IMR-90 (cell line): ENCODE data around the gene DPF3. TPM values are rescaled to one million over a fixed set of nuclear protein-coding genes. Genes with fewer than 3 reads are reported as not detected.
A peak's percentile ranks its signal among the peaks of the same experiment; 100 is the strongest.

ENCODE experiments used
- ATAC-seq: fragments of 200-7000 bp; cut with Tn5 transposase; 2 replicates; pipeline ENCODE4 v1.9.1; 2020; ENCODE audit warnings: low read depth, mild to moderate bottlenecking, moderate library complexity
- BruUV-seq: library from RNA; stranded (reverse); fragments of 400-500 nt; replicated peaks from 2 replicates; lab custom pipeline; 2021; lab: Mats Ljungman, UMichigan
- CTCF ChIA-PET: fragments of 300-600 bp; formaldehyde crosslinking; extraction: SDS; loops from one replicate; lab custom pipeline; 2021; ENCODE audit warnings: antibody characterized with exemption; lab: Yijun Ruan, JAX
- POLR2A ChIA-PET: fragments of 300-600 bp; sonication (Branson Sonifier 250); formaldehyde crosslinking; loops from one replicate; lab custom pipeline; 2022; ENCODE audit warnings: antibody characterized with exemption; ENCODE audit not compliant: unreplicated experiment; lab: Charles Lee
- DNase-seq: peaks from one replicate; pipeline ENCODE4 v3.0.0; 2013
- H2AFZ ChIP-seq: replicated peaks from 2 replicates; pipeline ENCODE3; 2013; ENCODE audit warnings: low read length, mild to moderate bottlenecking; ENCODE audit not compliant: poor library complexity
- H2AK5ac ChIP-seq: 2 replicates; pipeline ENCODE4 v1.6.1; 2013; ENCODE audit warnings: low read depth, low read length, inconsistent platforms
- H2AK9ac ChIP-seq: replicated peaks from 2 replicates; pipeline ENCODE3; 2013; ENCODE audit warnings: mild to moderate bottlenecking, low read depth, low read length, moderate library complexity; ENCODE audit not compliant: poor library complexity
- H2BK120ac ChIP-seq: 2 replicates; pipeline ENCODE4 v1.6.1; 2013; ENCODE audit warnings: low read depth, low read length, inconsistent platforms
- H2BK15ac ChIP-seq: 3 replicates; pipeline ENCODE4 v1.6.1; 2013; ENCODE audit warnings: low read depth, low read length, inconsistent platforms
- H2BK20ac ChIP-seq: 2 replicates; pipeline ENCODE4 v1.6.1; 2013; ENCODE audit warnings: low read depth, mild to moderate bottlenecking, inconsistent platforms, low read length, moderate library complexity
- H2BK5ac ChIP-seq: 2 replicates; pipeline ENCODE4 v1.6.1; 2013; ENCODE audit warnings: mild to moderate bottlenecking, low read depth, low read length, inconsistent platforms; ENCODE audit not compliant: poor library complexity, severe bottlenecking
- H3K14ac ChIP-seq: replicated peaks from 2 replicates; pipeline ENCODE4 v1.6.1; 2013; ENCODE audit warnings: low read depth, low read length, inconsistent platforms
- H3K18ac ChIP-seq: 2 replicates; pipeline ENCODE4 v1.6.1; 2013; ENCODE audit warnings: low read depth, low read length, control low read depth
- H3K23ac ChIP-seq: 2 replicates; pipeline ENCODE4 v1.6.1; 2013; ENCODE audit warnings: low read depth, low read length, inconsistent platforms
- H3K27ac ChIP-seq: 2 replicates; pipeline ENCODE4 v1.5.1; 2013; ENCODE audit warnings: mild to moderate bottlenecking, control low read depth, low read length; ENCODE audit not compliant: insufficient read depth
- H3K27me3 ChIP-seq: 2 replicates; pipeline ENCODE4 v1.6.1; 2013; ENCODE audit warnings: low read length; ENCODE audit not compliant: control insufficient read depth, insufficient read depth
- H3K36me3 ChIP-seq: 2 replicates; pipeline ENCODE4 v1.6.1; 2013; ENCODE audit warnings: low read length, mixed read lengths; ENCODE audit not compliant: control insufficient read depth, insufficient read depth
- H3K4ac ChIP-seq: 2 replicates; pipeline ENCODE4 v1.6.1; 2013; ENCODE audit warnings: low read depth, low read length, inconsistent platforms
- H3K4me1 ChIP-seq: 2 replicates; pipeline ENCODE4 v1.6.1; 2013; ENCODE audit warnings: low read length, mixed read lengths; ENCODE audit not compliant: control insufficient read depth, insufficient read depth
- H3K4me2 ChIP-seq: 2 replicates; pipeline ENCODE4 v1.6.1; 2013; ENCODE audit warnings: low read depth, mild to moderate bottlenecking, control low read depth, low read length, moderate library complexity
- H3K4me3 ChIP-seq: 2 replicates; pipeline ENCODE4 v1.5.1; 2013; ENCODE audit warnings: low read depth, mild to moderate bottlenecking, control low read depth, low read length, moderate library complexity; ENCODE audit not compliant: insufficient read depth
- H3K56ac ChIP-seq: 2 replicates; pipeline ENCODE4 v1.6.1; 2013; ENCODE audit warnings: low read length, inconsistent platforms; ENCODE audit not compliant: insufficient read depth; ENCODE audit errors: extremely low read depth
- H3K79me1 ChIP-seq, 2 experiments: 2 replicates each; pipeline ENCODE4 v1.6.1; 2013; ENCODE audit warnings: low read length in 2 of 2, inconsistent platforms in 1 of 2, low read depth in 1 of 2
- H3K9ac ChIP-seq: 2 replicates; pipeline ENCODE4 v1.6.1; 2013; ENCODE audit warnings: low read depth, low read length, control low read depth
- H3K9me1 ChIP-seq: 2 replicates; pipeline ENCODE4 v1.6.1; 2013; ENCODE audit warnings: low read length, inconsistent platforms; ENCODE audit not compliant: insufficient read depth
- H3K9me3 ChIP-seq: 2 replicates; pipeline ENCODE4 v1.6.1; 2013; ENCODE audit warnings: low read length; ENCODE audit not compliant: control insufficient read depth, insufficient read depth
- H4K20me1 ChIP-seq: 2 replicates; pipeline ENCODE4 v1.6.1; 2013; ENCODE audit warnings: low read length, inconsistent platforms; ENCODE audit not compliant: insufficient read depth
- H4K5ac ChIP-seq: 2 replicates; pipeline ENCODE4 v1.6.1; 2013; ENCODE audit warnings: mild to moderate bottlenecking, low read depth, low read length, control low read depth
- H4K8ac ChIP-seq, 2 experiments: 2 replicates each; pipeline ENCODE4 v1.6.1; 2013; ENCODE audit warnings: low read depth in 2 of 2, low read length in 2 of 2, control low read depth in 1 of 2, inconsistent platforms in 1 of 2
- H4K91ac ChIP-seq: 2 replicates; pipeline ENCODE4 v1.6.1; 2013; ENCODE audit warnings: low read depth, low read length, inconsistent platforms; ENCODE audit not compliant: insufficient read depth
- BHLHE40 ChIP-seq: fragments of 150-350 bp; IDR thresholded peaks from 2 replicates; pipeline ENCODE4 v1.6.1; 2016; ENCODE audit warnings: mild to moderate bottlenecking, low read depth, low read length
- CEBPB ChIP-seq: IDR thresholded peaks from 2 replicates; pipeline ENCODE4 v1.6.1; 2012; ENCODE audit warnings: low read depth, low read length, improper control_type of control experiment
- CHD1 ChIP-seq: IDR thresholded peaks from 2 replicates; pipeline ENCODE4 v1.6.1; 2012; ENCODE audit warnings: low read depth, low read length, improper control_type of control experiment
- FOS ChIP-seq: fragments of 150-350 bp; IDR thresholded peaks from 2 replicates; pipeline ENCODE4 v1.6.1; 2016; ENCODE audit warnings: low read depth, low read length
- MAFK ChIP-seq: IDR thresholded peaks from 2 replicates; pipeline ENCODE4 v1.6.1; 2012; ENCODE audit warnings: low read depth, low read length, improper control_type of control experiment
- MAZ ChIP-seq: IDR thresholded peaks from 2 replicates; pipeline ENCODE4 v1.6.1; 2012; ENCODE audit warnings: low read depth, mild to moderate bottlenecking, low read length, improper control_type of control experiment, moderate library complexity, borderline replicate concordance
- MXI1 ChIP-seq: IDR thresholded peaks from 2 replicates; pipeline ENCODE4 v1.6.1; 2012; ENCODE audit warnings: low read depth, mild to moderate bottlenecking, low read length, moderate library complexity, borderline replicate concordance
- NFE2L2 ChIP-seq: fragments of 150-350 bp; IDR thresholded peaks from 2 replicates; pipeline ENCODE4 v1.6.1; 2016; ENCODE audit warnings: low read depth, mild to moderate bottlenecking, low read length
- POLR2A ChIP-seq: IDR thresholded peaks from 2 replicates; pipeline ENCODE4 v1.6.1; 2012; ENCODE audit warnings: mild to moderate bottlenecking, low read depth, low read length
- RAD21 ChIP-seq: IDR thresholded peaks from 2 replicates; pipeline ENCODE4 v1.6.1; 2012; ENCODE audit warnings: low read length, improper control_type of control experiment
- SMC3 ChIP-seq: fragments of 150-350 bp; IDR thresholded peaks from 2 replicates; pipeline ENCODE4 v1.6.1; 2016; ENCODE audit warnings: low read depth, mild to moderate bottlenecking, antibody characterized with exemption, low read length, moderate library complexity
- WGBS, 2 experiments: methylation state at CpG; one replicate each; pipeline versions ENCODE4 v1.1.5 to v1.1.7; 2013; ENCODE audit warnings: missing lambda C conversion rate in 2 of 2; ENCODE audit not compliant: insufficient read length in 1 of 2; ENCODE audit errors: extremely low coverage in 2 of 2; 5-methylcytosine and 5-hydroxymethylcytosine counted together
- dilution Hi-C: fragments of 300-500 bp; cut with HindIII; formaldehyde crosslinking; loops from one replicate; pipeline ENCODE4 v1.14.3; 2018; ENCODE audit warnings: low sequenced_read_pairs; ENCODE audit not compliant: unreplicated experiment
- in situ Hi-C: fragments of 300-500 bp; cut with MboI; formaldehyde crosslinking; loops from 3 replicates; pipeline ENCODE4 v1.14.3; 2019; ENCODE audit warnings: low sequenced_read_pairs, inconsistent platforms, mixed read lengths
- intact Hi-C: fragments of 100-400 bp; cut with micrococcal nuclease; formaldehyde crosslinking; loops from 2 replicates; pipeline ENCODE4 v1.10.0; 2022
- polyA plus RNA-seq, 3 experiments: library from polyadenylated mRNA; depleted of rRNA; stranded (reverse); fragments of >200 nt; gene quantifications; 2 replicates each; pipeline ENCODE4 v1.2.3, GENCODE V29; 2012; ENCODE audit warnings: low replicate concordance in 1 of 3
- total RNA-seq: library from RNA; depleted of rRNA; stranded (reverse); fragments of >200 nt; gene quantifications from 2 replicates; pipeline ENCODE4 v1.2.3, GENCODE V29; 2012
- TF ChIP-seq, protein P1 (sequence below): fragments of 150-350 bp; IDR thresholded peaks from 2 replicates; pipeline ENCODE4 v1.6.1; 2017; ENCODE audit warnings: mild to moderate bottlenecking, antibody characterized with exemption, low read length, low read depth
- TF ChIP-seq, protein P2 (sequence below): fragments of 150-350 bp; IDR thresholded peaks from 2 replicates; pipeline ENCODE4 v1.6.1; 2016; ENCODE audit warnings: low read depth, mild to moderate bottlenecking, low read length, moderate library complexity, borderline replicate concordance
- TF ChIP-seq, protein P3 (sequence below): conservative IDR thresholded peaks from 2 replicates; pipeline ENCODE4 v1.5.1; 2012; ENCODE audit warnings: mild to moderate bottlenecking, low read depth, low read length, improper control_type of control experiment

Gene DPF3
- total and polyA plus RNA-seq, 2 of the 4 experiments (the other 2 are of a cell fraction), result 30.5 to 32.8 TPM

DNA sequence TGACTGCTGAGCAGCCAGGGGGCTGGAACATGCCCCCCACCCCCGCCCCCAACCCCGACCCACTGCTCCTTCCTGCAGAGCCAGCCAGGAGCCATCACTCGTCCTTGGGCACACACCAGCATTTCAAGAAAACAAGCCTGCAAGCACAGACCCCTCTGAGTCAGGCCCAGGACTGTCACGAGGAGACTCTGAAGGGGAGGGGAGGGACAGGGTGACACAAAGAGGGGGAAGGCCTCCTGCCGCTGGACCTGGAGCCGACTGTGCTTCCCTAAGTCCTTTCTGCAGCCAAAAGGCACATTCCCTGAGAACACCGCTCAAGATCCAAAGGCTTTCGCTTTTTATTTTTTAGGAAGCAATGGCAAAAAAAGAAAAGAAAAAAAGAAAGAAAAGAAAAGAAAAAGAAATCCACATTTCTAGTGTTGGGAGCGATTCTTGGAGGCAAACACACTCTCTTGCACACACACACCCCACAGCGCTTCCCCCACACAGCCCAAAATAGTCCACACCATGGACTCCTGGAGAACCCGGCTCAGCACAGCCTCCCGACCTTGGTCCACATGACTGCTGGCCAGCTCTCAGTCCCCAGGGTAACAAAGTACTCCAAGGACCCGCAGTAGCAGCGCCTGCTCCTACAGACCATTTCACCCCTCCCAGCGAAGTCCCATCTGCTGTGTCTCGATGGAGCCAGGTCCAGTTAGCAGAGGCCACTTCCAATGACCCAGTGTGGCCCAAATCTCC is 101.7 kb downstream of the DPF3 start:
- CTCF ChIA-PET, result interaction anchor here (1.4 kb wide), 1 partner anchor 278 kb away, joined by 3 read pairs; no protein-coding TSS in a partner anchor
- no peak overlapping the region for H2BK5ac ChIP-seq
- dilution Hi-C loops (no loop called here), in situ Hi-C loops (no loop called here), intact Hi-C loops (no loop called here)
- DNase-seq (no peak), ATAC-seq (no peak)
- no peak overlapping the region for H4K91ac ChIP-seq
- no peak overlapping the region for H2BK15ac ChIP-seq
- TF ChIP-seq MAZ, result no peak
- no peak for TF ChIP-seq NFE2L2
- no peak for TF ChIP-seq CHD1
- TF ChIP-seq, protein P1, sequence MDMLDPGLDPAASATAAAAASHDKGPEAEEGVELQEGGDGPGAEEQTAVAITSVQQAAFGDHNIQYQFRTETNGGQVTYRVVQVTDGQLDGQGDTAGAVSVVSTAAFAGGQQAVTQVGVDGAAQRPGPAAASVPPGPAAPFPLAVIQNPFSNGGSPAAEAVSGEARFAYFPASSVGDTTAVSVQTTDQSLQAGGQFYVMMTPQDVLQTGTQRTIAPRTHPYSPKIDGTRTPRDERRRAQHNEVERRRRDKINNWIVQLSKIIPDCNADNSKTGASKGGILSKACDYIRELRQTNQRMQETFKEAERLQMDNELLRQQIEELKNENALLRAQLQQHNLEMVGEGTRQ, result no peak
- no peak for TF ChIP-seq MAFK
- no peak for TF ChIP-seq MXI1
- TF ChIP-seq BHLHE40, result no peak
- TF ChIP-seq CEBPB, result no peak
- TF ChIP-seq POLR2A, result no peak
- TF ChIP-seq SMC3, result no peak
- TF ChIP-seq, protein P2, sequence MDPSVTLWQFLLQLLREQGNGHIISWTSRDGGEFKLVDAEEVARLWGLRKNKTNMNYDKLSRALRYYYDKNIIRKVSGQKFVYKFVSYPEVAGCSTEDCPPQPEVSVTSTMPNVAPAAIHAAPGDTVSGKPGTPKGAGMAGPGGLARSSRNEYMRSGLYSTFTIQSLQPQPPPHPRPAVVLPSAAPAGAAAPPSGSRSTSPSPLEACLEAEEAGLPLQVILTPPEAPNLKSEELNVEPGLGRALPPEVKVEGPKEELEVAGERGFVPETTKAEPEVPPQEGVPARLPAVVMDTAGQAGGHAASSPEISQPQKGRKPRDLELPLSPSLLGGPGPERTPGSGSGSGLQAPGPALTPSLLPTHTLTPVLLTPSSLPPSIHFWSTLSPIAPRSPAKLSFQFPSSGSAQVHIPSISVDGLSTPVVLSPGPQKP, result no peak
- TF ChIP-seq, protein P3, sequence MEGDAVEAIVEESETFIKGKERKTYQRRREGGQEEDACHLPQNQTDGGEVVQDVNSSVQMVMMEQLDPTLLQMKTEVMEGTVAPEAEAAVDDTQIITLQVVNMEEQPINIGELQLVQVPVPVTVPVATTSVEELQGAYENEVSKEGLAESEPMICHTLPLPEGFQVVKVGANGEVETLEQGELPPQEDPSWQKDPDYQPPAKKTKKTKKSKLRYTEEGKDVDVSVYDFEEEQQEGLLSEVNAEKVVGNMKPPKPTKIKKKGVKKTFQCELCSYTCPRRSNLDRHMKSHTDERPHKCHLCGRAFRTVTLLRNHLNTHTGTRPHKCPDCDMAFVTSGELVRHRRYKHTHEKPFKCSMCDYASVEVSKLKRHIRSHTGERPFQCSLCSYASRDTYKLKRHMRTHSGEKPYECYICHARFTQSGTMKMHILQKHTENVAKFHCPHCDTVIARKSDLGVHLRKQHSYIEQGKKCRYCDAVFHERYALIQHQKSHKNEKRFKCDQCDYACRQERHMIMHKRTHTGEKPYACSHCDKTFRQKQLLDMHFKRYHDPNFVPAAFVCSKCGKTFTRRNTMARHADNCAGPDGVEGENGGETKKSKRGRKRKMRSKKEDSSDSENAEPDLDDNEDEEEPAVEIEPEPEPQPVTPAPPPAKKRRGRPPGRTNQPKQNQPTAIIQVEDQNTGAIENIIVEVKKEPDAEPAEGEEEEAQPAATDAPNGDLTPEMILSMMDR, result no peak
- TF ChIP-seq RAD21, result no peak
- no peak for TF ChIP-seq FOS
- no peak overlapping the region for H3K27ac ChIP-seq
- no peak overlapping the region for H3K14ac ChIP-seq
- H3K4ac ChIP-seq, result peak overlapping the region; percentile 7; the same call in 1 of the 2 replicates
- POLR2A ChIA-PET, result no interaction called here
- H3K4me1 ChIP-seq, result peaks cover 3% of the 10 kb centered on the region; the same call in 1 of the 2 replicates
- peaks cover 7% of the 10 kb centered on the region for H3K9me1 ChIP-seq
- peaks cover 6% of the 10 kb centered on the region; the same call in 1 of the 2 replicates for H4K20me1 ChIP-seq
- H3K79me1 ChIP-seq, result peaks cover 46 to 78% of the 10 kb centered on the region in 2 experiments
- no peak overlapping the region for H2AK5ac ChIP-seq
- no peak overlapping the region for H2BK20ac ChIP-seq
- H2BK120ac ChIP-seq, result no peak overlapping the region
- no peaks in the 10 kb centered on the region for H3K27me3 ChIP-seq
- peak overlapping the region; percentile 21; the same call in 1 of the 2 replicates for H4K5ac ChIP-seq
- H2AK9ac ChIP-seq, result no peak overlapping the region
- no peak overlapping the region for H3K18ac ChIP-seq
- no peaks in the 10 kb centered on the region for H3K36me3 ChIP-seq
- H3K9me3 ChIP-seq, result no peaks in the 10 kb centered on the region
- no peak overlapping the region; the same call in 1 of the 2 replicates for H3K4me2 ChIP-seq
- no peak overlapping the region for H3K23ac ChIP-seq
- no TSS peak for BruUV-seq
- H3K4me3 ChIP-seq, result no peak overlapping the region
- H2AFZ ChIP-seq, result no peak overlapping the region
- H3K56ac ChIP-seq, result no peak overlapping the region
- H3K9ac ChIP-seq, result no peak overlapping the region
- H4K8ac ChIP-seq, result no peak overlapping the region
- 67% methylated on average over 8 of the region's 16 CpGs; no CpG with 5 or more reads in 1 of the 2 experiments for WGBS, 2 experiments
